ENCODE results near the gene CD69. TPM values are rescaled to one million over a fixed set of nuclear protein-coding genes. Genes with fewer than 3 reads are reported as not detected.
"Not testable (repeated sequence)": the region's sequence is repeated elsewhere in the genome, so short reads cannot be mapped to it uniquely, and the experiment has no call there.

Gene CD69
- total RNA-seq, 2 donors from 2014 or later: 1.7 to 2.6 TPM

DNA sequence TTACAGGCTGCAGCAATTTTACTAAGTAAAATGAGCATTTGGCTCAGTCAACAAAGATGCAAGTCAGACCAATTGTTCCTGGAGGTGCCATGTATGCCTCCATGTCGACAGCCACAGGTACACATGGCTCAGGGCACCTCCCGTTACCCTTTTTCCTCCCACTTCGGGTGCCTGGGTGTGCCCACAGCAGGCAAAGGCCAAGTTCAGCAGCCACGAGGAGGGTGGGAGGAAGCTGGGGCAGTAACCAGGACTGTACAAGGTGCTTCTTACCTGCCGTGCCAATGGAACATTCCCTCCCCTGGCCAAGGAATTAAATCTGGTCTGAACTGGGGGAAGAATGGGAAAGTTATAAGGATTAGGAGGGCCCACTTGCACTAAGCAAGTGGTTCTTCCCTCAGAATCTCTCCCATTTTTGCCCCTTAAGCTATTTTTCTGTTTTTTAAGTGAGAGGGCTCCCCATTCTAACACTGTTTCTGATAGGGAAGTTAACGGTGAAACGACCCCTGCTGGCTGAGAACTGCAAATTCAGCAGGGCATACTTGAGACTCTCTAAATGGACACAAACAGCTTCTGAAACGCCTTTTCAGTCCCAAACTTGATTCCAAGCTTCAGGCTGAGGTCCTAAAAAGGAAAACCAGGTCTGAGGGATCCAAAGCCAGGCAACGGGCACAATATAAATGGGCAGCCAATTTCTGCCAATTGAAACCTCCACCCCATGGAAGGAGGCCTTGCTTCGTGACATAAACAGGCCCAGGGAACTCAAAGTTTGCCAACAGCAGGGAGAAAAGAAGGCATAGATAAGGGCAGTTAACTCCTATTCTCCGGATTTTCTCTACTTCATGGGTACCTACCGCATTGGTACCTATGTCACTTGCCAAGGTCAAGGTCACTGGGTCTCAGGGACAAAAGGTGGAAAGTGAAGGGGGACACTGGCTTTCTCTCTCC, 52.6 kb downstream of the CD69 start:
- Histone ChIP-seq H3K27ac (no peak overlapping the region), H3K9me3 (no peaks in the 10 kb centered on the region), H3K4me1 (peaks cover 0 to 10% of the 10 kb centered on the region in 2 donors), H3K36me3 (no peaks in the 10 kb centered on the region), H3K27me3 (no peaks in the 10 kb centered on the region), H3K4me3 (no peak overlapping the region)
- TF ChIP-seq, protein P1, sequence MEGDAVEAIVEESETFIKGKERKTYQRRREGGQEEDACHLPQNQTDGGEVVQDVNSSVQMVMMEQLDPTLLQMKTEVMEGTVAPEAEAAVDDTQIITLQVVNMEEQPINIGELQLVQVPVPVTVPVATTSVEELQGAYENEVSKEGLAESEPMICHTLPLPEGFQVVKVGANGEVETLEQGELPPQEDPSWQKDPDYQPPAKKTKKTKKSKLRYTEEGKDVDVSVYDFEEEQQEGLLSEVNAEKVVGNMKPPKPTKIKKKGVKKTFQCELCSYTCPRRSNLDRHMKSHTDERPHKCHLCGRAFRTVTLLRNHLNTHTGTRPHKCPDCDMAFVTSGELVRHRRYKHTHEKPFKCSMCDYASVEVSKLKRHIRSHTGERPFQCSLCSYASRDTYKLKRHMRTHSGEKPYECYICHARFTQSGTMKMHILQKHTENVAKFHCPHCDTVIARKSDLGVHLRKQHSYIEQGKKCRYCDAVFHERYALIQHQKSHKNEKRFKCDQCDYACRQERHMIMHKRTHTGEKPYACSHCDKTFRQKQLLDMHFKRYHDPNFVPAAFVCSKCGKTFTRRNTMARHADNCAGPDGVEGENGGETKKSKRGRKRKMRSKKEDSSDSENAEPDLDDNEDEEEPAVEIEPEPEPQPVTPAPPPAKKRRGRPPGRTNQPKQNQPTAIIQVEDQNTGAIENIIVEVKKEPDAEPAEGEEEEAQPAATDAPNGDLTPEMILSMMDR (IDR thresholded peaks at IDR 0.05): peak; percentile 36 to 80
- no peak for DNase-seq (ENCODE audit: low spot score)

DNA sequence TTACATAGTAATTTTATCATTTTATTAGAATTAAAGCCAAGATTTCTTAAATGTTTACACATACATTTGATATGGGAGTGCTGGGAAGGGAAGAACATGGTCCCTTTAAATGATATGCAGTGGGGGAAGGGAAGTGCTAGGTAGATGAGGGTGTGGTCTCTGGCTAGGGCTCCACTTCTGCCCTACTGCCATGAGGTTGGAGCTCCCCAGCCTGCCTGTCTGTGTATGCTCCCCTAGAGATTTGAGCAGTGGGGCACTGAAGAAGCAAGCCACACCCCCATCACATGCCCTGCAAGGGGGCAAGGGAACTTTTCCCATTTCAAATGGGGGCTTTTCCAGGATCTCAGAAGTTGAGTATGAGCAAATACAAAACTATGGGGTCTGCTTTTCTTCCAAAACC, 53.3 kb downstream of the CD69 start:
- no peak overlapping the region for H3K27ac ChIP-seq
- no peaks in the 10 kb centered on the region for H3K9me3 ChIP-seq
- DNase-seq (ENCODE audit: low spot score): no peak
- no peaks in the 10 kb centered on the region for H3K36me3 ChIP-seq
- H3K4me3 ChIP-seq: no peak overlapping the region
- TF ChIP-seq, protein P1 (IDR thresholded peaks at IDR 0.05): no peak
- H3K4me1 ChIP-seq: peaks cover 0 to 10% of the 10 kb centered on the region in 2 donors
- H3K27me3 ChIP-seq: no peaks in the 10 kb centered on the region

DNA sequence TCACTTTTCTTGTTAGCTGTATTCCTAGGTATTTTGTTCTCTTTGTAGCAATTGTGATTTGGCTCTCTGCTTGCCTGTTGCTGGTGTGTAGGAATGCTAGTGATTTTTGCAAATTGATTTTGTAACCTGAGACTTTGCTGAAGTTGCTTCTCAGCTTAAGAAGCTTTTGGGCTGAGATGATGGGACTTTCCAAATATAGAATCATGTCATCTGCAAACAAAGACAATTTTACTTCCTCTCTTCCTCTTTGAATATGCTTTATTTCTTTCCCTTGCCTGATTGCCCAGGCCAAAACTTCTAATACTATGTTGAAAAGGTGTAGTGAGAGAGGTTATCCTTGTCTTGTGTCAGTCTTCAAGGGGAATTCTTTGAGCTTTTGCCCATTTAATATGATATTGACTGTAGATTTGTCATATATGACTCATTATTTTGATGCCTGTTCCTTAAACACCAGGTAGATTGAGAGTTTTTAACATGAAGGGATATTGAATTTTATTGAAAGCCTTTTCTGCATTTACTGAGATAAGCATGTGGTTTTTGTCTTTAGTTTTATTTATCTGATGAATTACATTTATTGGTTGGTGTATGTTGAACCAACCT, 54.5 kb downstream of the CD69 start:
- Histone ChIP-seq H3K4me1 (peaks cover 0 to 4% of the 10 kb centered on the region in 2 donors), H3K27ac (no peak overlapping the region), H3K9me3 (no peaks in the 10 kb centered on the region), H3K27me3 (no peaks in the 10 kb centered on the region), H3K4me3 (no peak overlapping the region), H3K36me3 (no peaks in the 10 kb centered on the region)
- DNase-seq (ENCODE audit: low spot score): no peak
- TF ChIP-seq, protein P1 (IDR thresholded peaks at IDR 0.05): no peak

DNA sequence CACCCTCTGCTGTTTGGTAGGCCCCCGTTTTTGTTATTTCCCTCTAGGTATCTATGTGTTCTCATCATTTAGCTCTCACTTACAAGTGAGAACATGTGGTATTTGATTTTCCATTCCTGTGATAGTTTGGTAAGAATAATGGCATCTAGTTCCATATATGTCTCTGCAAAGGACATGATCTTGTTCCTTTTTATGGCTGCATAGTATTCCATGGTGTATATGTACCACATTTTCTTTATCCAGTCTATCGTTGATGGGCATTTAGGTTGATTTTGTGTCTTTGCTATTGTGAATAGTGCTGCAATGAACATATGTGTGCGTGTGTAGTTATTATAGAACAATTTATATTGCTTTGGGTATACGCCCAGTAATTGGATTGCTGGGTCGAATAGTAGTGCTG, 56.1 kb downstream of the CD69 start:
- not testable (repeated sequence) for H3K4me3 ChIP-seq; DNase-seq (ENCODE audit: low spot score); H3K9me3 ChIP-seq; H3K27ac ChIP-seq; H3K27me3 ChIP-seq; H3K36me3 ChIP-seq
- peaks cover 0 to 17% of the 10 kb centered on the region in 2 donors for H3K4me1 ChIP-seq

Other genes starting within 250 kb of the CD69 start
- gene KLRB1, start 153.0 kb downstream of the CD69 start, total RNA-seq: under 1 TPM in 1 of 2 donors, not detected in 1; 0.75 TPM
- 1 to 10 TPM; 6.5 to 6.9 TPM for gene CLEC2D, start 91.2 kb downstream of the CD69 start, total RNA-seq
- gene CLECL1, start 27.8 kb downstream of the CD69 start, total RNA-seq: not detected
- gene KLRF1, start 66.6 kb upstream of the CD69 start, total RNA-seq: under 1 TPM in 1 of 2 donors, not detected in 1; 0.47 TPM
- gene CLEC2B, start 108.5 kb upstream of the CD69 start, total RNA-seq: 1 to 10 TPM; 3.9 to 4.9 TPM
- gene KLRF2, start 120.6 kb upstream of the CD69 start, total RNA-seq: not detected
- gene CLEC2A, start 171.5 kb upstream of the CD69 start, total RNA-seq: not detected
- gene CLEC12A, start 210.5 kb upstream of the CD69 start, total RNA-seq: 1 to 10 TPM in 1 of 2 donors, under 1 TPM in 1; 0.47 to 1.3 TPM
- gene CLEC1B, start 238.2 kb upstream of the CD69 start, total RNA-seq: not detected
- not detected for gene CLEC12B, start 249.7 kb upstream of the CD69 start, total RNA-seq

Measured in right atrium auricular region (tissue), 2 donors.